Measurements from ENCODE around the gene TBX15.
"Not testable (repeated sequence)": the region's sequence is repeated elsewhere in the genome, so short reads cannot be mapped to it uniquely, and the experiment has no call there.

Gene TBX15

DNA sequence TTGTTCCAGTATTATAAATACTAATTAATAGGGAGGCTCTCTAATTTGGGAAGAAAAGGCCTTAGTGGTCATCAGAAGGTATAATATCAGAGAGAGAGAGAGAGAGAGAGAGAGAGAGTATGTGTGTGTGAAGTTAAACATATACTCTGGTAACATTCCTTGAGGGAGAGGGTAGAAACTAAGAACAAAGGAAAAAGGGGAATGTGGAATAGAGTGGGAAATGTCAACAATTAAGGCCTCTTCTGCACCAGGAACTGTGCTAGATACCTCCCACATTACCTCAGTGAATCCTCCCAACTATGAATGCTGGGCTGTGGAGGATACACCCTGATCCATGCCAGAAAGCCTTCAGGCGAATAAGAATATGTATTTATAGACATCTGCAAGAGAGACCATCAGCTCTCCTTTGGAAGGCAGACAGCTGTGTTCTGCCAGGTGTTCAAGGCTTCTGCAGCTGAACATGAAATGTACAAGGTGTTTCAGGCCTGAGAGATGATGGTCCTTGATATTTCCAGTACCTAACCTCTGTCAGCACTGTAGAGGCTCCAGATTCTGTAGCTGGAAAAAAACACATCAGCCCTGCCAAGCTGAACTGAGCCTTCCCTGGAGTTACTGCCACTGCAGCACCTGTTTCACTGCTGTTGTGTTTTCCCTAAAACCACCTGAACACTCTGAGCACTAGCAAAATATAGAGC lies 29.1 kb downstream of the TBX15 start:
- DNase-seq (ENCODE audit: low spot score): no peak

DNA sequence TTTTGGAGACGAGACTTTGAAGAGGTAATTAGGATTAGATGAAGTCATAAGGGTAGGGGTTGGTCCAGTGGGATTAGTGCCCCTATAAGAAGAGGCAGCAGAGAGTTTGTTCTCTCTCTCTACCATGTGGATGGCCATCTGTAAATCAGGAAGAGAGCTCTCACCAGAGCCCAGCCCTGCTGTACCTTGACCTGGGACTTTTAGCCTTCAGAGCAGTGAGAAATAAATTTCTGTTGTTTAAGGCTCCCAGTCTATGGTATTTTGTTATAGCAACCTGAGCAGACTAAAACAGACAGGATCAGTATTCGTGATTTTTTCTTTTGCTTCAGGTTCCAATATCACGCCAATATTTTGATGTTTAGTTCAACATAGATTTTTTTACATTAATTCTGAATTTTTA lies 30.0 kb downstream of the TBX15 start:
- no peak for DNase-seq (ENCODE audit: low spot score)

DNA sequence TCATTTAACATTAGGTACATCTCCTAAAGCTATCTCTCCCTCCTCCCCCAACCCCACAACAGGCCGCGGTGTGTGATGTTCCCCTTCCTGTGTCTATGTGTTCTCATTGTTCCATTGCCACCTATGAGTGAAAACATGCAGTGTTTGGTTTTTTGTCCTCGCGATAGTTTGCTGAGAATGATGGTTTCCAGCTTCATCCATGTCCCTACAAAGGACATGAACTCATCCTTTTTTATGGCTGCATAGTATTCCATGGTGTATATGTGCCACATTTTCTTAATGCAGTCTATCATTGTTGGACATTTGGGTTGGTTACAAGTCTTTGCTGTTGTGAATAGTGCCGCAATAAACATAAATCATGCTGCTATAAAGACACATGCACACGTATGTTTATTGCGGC lies 30.6 kb downstream of the TBX15 start:
- DNase-seq (ENCODE audit: low spot score): not testable (repeated sequence)

- no peak for DNase-seq (ENCODE audit: low spot score)
Measured at GRCh38 chr1:118954301-118954905, 33.7 kb downstream of the TBX15 start.

GRCh38 chr1:118951270-118951936 lies 36.7 kb downstream of the TBX15 start:
- no peak for DNase-seq (ENCODE audit: low spot score)

- no peak for DNase-seq (ENCODE audit: low spot score)
Measured at GRCh38 chr1:118949315-118949714, 38.8 kb downstream of the TBX15 start.

- no peak for DNase-seq (ENCODE audit: low spot score)
Measured at GRCh38 chr1:118948846-118949245, 39.3 kb downstream of the TBX15 start.

DNA sequence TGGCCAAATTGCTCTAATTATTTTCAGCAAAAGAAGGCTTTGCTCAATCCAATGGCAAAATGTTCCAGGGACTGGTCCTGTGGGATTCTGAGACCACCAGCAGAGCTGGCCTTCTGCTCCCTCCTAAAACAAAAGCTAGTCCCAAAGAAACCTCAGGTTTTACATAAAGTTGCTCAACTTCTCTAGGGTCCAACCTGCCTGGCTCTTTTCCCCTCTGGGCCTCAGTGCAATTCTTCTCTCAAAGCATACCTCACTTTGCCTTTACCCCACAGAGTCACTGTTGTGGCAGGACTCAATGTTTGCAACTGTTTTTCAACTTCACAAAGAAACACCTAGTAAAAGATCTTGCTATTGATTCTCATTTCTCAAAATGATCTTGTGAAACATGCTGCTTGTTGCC lies 39.8 kb downstream of the TBX15 start:
- DNase-seq (ENCODE audit: low spot score): no peak

GRCh38 chr1:118947790-118948189 lies 40.4 kb downstream of the TBX15 start:
- no peak for DNase-seq (ENCODE audit: low spot score)

DNA sequence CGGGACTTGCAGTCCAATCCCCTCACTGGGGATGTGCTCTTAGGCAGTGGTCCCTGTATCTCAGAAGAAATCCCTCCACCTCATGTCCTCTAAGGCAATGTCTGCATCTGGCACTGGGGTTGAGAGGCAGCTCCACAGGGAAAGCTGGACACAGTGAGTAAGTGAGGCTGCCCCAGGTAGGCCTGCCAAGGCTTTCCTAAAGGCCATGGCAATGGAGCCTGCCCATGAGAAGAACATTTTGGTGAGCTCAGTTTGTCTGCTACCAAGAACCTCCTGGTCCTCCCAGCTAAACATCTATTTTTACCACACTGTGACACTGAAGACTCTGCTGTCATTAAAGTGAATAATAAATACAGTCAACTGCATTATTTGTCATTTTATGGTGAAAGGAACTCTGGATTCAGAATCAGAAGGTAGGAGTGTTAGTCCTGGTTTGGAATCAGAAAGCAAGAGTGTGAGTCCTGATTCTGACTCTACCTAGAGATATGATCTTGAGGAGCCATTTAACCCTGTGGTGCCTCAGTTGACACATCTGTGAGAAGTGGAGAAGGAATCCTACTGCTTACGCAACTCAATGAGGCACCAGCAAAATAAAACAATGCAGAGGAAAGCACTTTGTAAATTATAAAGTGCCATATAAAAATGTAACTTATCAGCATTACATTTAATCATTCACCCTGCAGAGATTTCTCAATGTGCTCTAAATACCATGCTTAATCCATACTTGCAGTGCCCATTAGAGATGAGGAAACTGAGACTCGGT lies 41.0 kb downstream of the TBX15 start:
- no peak for DNase-seq (ENCODE audit: low spot score)

DNA sequence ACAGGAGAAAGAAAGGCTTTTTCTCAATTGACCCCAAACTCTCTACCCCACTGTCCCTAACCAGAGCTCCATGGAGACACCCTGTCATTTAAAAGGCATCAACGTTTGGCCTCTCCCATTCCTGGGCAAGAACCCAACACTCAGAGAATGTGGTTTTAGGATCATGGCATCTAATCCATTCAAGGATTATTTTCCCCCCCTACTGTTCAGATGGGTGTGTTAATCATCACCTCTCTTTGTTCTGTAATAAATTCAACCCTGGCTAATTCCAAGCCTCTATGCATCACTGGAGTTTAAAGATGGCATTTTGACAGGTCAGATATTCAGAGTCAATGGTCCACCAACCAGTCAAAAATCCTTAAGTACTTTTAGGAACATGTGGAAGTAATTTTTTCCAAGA lies 42.7 kb downstream of the TBX15 start:
- DNase-seq (ENCODE audit: low spot score): no peak

- DNase-seq (ENCODE audit: low spot score): no peak
Measured at GRCh38 chr1:118944546-118944945, 43.6 kb downstream of the TBX15 start.

DNA sequence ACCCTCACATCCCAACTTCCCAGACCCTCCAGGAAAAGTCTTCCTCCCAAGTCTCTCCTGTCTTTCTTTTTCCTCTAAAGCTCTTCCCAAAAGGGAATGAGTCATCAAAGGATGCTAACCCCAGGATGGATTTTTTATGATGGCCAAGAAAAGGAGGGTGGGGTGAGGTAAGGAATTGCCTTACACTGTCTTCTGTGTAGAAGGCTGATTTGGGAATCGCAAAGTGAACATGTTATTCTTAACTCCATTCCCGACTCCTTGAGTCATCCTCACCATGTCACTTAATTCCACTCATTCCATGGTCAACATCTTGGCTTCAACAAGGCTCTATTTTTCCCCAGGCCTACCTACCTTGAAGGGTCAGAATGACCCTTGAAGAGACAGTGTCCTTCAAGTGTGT lies 44.0 kb downstream of the TBX15 start:
- DNase-seq (ENCODE audit: low spot score): no peak

DNA sequence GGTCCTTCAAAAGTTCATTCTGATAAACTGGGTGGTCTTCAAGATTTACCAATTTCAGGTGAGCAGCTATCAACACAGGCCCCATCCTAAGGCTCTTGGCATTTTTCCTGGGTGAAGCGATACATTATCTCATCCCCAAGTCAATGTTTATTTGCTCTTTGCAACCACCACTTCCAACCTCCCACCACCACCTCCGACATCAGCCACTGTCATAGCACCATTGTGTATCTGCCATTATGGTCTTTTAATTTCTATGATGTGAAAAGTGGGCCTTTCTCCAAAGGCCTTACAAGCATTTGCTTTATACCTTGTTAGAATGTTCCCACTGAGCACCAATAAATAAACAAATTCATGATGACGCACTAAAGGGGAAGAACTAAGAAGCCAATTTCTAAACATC lies 47.2 kb downstream of the TBX15 start:
- no peak for DNase-seq (ENCODE audit: low spot score)

DNA sequence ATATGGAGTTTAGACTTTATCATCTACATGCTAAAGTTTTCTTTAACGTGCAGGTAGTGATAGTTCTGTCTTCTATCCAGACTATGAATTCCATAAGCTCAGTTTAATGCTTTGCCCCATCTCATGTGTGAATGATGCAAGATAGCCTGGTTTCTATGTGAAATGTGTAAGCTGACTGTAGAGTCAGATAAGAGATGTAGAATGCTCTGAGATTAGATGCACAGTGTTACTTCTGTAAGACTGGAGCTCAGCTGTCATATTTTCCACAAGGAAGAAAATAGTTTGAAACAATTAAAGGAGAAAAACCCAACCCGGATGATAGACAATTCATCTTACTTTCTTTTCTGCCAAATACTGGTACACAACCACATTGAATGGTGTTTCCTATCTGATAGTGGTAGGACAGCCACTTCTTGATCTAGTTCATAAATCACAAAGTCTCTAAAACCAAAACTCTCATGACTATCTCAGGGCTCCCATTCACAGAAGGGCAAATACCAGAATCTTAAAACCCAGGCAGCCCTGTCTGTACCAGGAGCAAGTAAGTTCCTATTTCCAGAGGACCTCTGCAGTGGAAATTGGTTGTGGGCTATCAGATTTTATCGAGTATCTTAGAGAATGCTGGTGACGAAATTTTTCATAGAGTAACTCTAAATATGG lies 50.6 kb downstream of the TBX15 start:
- DNase-seq (ENCODE audit: low spot score): no peak

GRCh38 chr1:118934706-118935105 lies 53.4 kb downstream of the TBX15 start:
- no peak for DNase-seq (ENCODE audit: low spot score)

GRCh38 chr1:118933051-118933781 lies 54.9 kb downstream of the TBX15 start:
- DNase-seq (ENCODE audit: low spot score): no peak

GRCh38 chr1:118931876-118932275 lies 56.3 kb downstream of the TBX15 start:
- no peak for DNase-seq (ENCODE audit: low spot score)

GRCh38 chr1:118928739-118929554 lies 59.2 kb downstream of the TBX15 start:
- DNase-seq (ENCODE audit: low spot score): no peak

GRCh38 chr1:118927427-118928187 lies 60.5 kb downstream of the TBX15 start:
- no peak for DNase-seq (ENCODE audit: low spot score)

Data from SW480 (cell line).